ENCODE data around the gene RNF115. TPM values are rescaled to one million over a fixed set of nuclear protein-coding genes. Genes with fewer than 3 reads are reported as not detected.

Gene RNF115
- total and polyA plus RNA-seq, 2 of the 13 experiments (the other 11 are each of a cell fraction or from before 2014, with no cell fraction given): 6.0 to 10.1 TPM

DNA sequence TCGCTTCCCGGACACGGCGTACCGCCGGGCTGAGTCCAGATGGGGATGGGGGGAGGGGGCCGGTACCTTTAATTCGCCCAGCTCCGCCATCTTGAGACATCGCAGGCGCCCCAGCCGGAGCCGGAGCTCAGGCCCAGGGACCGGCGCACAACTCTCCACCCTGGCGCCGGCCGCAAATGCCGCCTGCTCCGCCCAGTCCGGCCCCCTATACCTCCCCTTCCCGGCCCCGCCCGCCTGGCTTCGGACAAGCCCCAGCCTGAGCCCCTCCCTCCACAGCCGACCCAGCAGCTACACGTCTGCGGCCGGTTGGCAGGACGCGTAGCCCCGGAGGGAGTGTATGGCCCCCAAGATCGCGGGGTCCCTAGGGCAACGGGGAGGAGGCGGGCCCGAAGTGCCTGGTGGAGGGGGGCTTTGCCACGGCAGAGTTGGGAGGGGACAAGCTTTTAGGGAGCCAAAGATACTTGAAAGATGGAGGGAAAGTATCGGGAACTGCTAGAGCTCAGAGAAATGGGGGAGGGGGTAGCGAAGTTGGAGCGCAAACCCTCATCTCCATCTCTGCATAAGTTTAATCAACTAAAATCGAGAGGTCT lies 35.1 kb upstream of the RNF115 start, which contains the start of gene PIAS3 (continued):
- TF ChIP-seq HMGXB3 (CRISPR knock-in tag; IDR thresholded peaks at IDR 0.05; ENCODE audit: borderline replicate concordance) (no peak), ATF7 (IDR thresholded peaks at IDR 0.05) (no peak), ATF7 (CRISPR knock-in tag; IDR thresholded peaks at IDR 0.05) (no peak), KDM5A (IDR thresholded peaks at IDR 0.05; ENCODE audit: borderline replicate concordance, low read length) (peak; percentile 64; the same call in 1 of the 2 replicates), MXI1 (IDR thresholded peaks at IDR 0.05; ENCODE audit: borderline replicate concordance, low read depth, low read length) (no peak), NPAS2 (CRISPR knock-in tag; IDR thresholded peaks at IDR 0.05; ENCODE audit: borderline replicate concordance) (no peak), HES4 (CRISPR knock-in tag; IDR thresholded peaks at IDR 0.05; ENCODE audit: borderline replicate concordance) (0 out of 2 replicates have a peak, but pooled peaks have one; percentile 14), ZHX2 (IDR thresholded peaks at IDR 0.05; ENCODE audit: low read depth) (peak; percentile 55; the same call in 1 of the 2 replicates), ZHX2 (CRISPR knock-in tag; IDR thresholded peaks at IDR 0.05; ENCODE audit: borderline replicate concordance) (no peak), HOXA3 (CRISPR knock-in tag; IDR thresholded peaks at IDR 0.05) (peak; percentile 84; the same call in 1 of the 2 replicates), GATA4 (IDR thresholded peaks at IDR 0.05; ENCODE audit: borderline replicate concordance, low read depth) (no peak; the same call in 1 of the 2 replicates)

Data from HepG2 (cell line).